K562 (cell line): ENCODE measurements around the gene EPB41L1. TPM values are rescaled to one million over a fixed set of nuclear protein-coding genes. Genes with fewer than 3 reads are reported as not detected.

ENCODE experiments used
- ARID3B ChIP-seq: fragments of 250-450 bp; sonication (Bioruptor Pico); IDR thresholded peaks from 2 replicates; pipeline ENCODE4 v1.4.0; 2020; ENCODE audit warnings: borderline replicate concordance
- CEBPB ChIP-seq: fragments of 450-650 bp; IDR thresholded peaks from 2 replicates; pipeline ENCODE4 v1.6.1; 2016; ENCODE audit warnings: missing genetic modification characterization, missing compliant biosample characterization
- CHD4 ChIP-seq: fragments of 200-600 bp; sonication (generic); IDR thresholded peaks from 3 replicates; pipeline ENCODE4 v1.6.1; 2012; ENCODE audit warnings: low read depth, mild to moderate bottlenecking, mixed read lengths, low read length, inconsistent platforms; ENCODE audit not compliant: insufficient read depth, insufficient replicate concordance, poor library complexity, severe bottlenecking
- FOXK1 ChIP-seq: sonication (generic); formaldehyde crosslinking; IDR thresholded peaks from 2 replicates; pipeline ENCODE4 v1.8.0; 2022; ENCODE audit warnings: missing genetic modification reagents, mild to moderate bottlenecking, borderline replicate concordance
- HEY1 ChIP-seq: fragments of 250-450 bp; sonication (Bioruptor Pico); IDR thresholded peaks from 2 replicates; pipeline ENCODE4 v1.5.0; 2020; ENCODE audit warnings: mild to moderate bottlenecking, moderate library complexity, borderline replicate concordance
- HMGN3 ChIP-seq: IDR thresholded peaks from 2 replicates; pipeline ENCODE4 v1.6.1; 2011; ENCODE audit warnings: borderline replicate concordance, low read depth, mild to moderate bottlenecking, mixed read lengths, low read length; ENCODE audit not compliant: insufficient read length; ENCODE audit errors: extremely low read depth
- IRF1 ChIP-seq: sonication (generic); formaldehyde crosslinking; IDR thresholded peaks from 2 replicates; pipeline ENCODE4 v1.8.0; 2022; ENCODE audit warnings: missing genetic modification reagents, mild to moderate bottlenecking, borderline replicate concordance
- KDM1A ChIP-seq, 2 experiments: fragments of 450-650 bp; IDR thresholded peaks; 2 replicates each; pipeline ENCODE4 v1.6.1; 2016; ENCODE audit warnings: mild to moderate bottlenecking in 2 of 2
- PHF20 ChIP-seq: fragments of 450-650 bp; IDR thresholded peaks from 2 replicates; pipeline ENCODE4 v1.6.1; 2018; ENCODE audit not compliant: partially characterized antibody
- PTBP1 ChIP-seq: fragments of 200-400 bp; formaldehyde crosslinking; IDR thresholded peaks from 2 replicates; pipeline ENCODE4 v1.6.1; 2017; ENCODE audit warnings: low read depth, low read length
- PTTG1 ChIP-seq: fragments of 450-650 bp; IDR thresholded peaks from 2 replicates; pipeline ENCODE4 v1.6.1; 2016; ENCODE audit warnings: low read depth, mild to moderate bottlenecking, missing genetic modification characterization, missing compliant biosample characterization
- RCOR1 ChIP-seq, 2 experiments: IDR thresholded peaks; 2 replicates each; pipeline ENCODE4 v1.6.1; 2012; ENCODE audit warnings: low read depth in 2 of 2, low read length in 2 of 2, borderline replicate concordance in 1 of 2, improper control_type of control experiment in 1 of 2
- STAT5B ChIP-seq: fragments of 250-450 bp; sonication (Bioruptor Pico); IDR thresholded peaks from 2 replicates; pipeline ENCODE4 v1.8.0; 2021; ENCODE audit warnings: mild to moderate bottlenecking, inconsistent platforms
- TAL1 ChIP-seq: fragments of 450-650 bp; IDR thresholded peaks from 2 replicates; pipeline ENCODE4 v1.6.1; 2016; ENCODE audit warnings: mild to moderate bottlenecking
- THRB ChIP-seq: fragments of 450-650 bp; formaldehyde crosslinking; conservative IDR thresholded peaks from 2 replicates; pipeline ENCODE4 v1.4.0; 2022; ENCODE audit warnings: mild to moderate bottlenecking, missing genetic modification characterization
- YY1 ChIP-seq, 3 experiments: IDR thresholded peaks; 2 replicates each; pipeline ENCODE4 v1.6.1; 2011; ENCODE audit warnings: low read length in 2 of 3, mild to moderate bottlenecking in 2 of 3, moderate library complexity in 2 of 3, borderline replicate concordance in 1 of 3, control low read depth in 1 of 3, low read depth in 1 of 3; ENCODE audit not compliant: insufficient read depth in 3 of 3, insufficient replicate concordance in 2 of 3, control insufficient read depth in 1 of 3, insufficient read length in 1 of 3; ENCODE audit errors: extremely low read depth in 1 of 3
- ZFP91 ChIP-seq: sonication (generic); formaldehyde crosslinking; IDR thresholded peaks from 2 replicates; pipeline ENCODE4 v1.8.0; 2022; ENCODE audit warnings: mild to moderate bottlenecking, missing genetic modification reagents
- ZNF764 ChIP-seq: fragments of 250-450 bp; sonication (Bioruptor Pico); IDR thresholded peaks from 2 replicates; pipeline ENCODE4 v1.4.0; 2020; ENCODE audit warnings: low read depth, mild to moderate bottlenecking, moderate library complexity
- ZNF830 ChIP-seq: fragments of 250-450 bp; sonication (Bioruptor Pico); IDR thresholded peaks from 2 replicates; pipeline ENCODE4 v1.5.0; 2021; ENCODE audit warnings: mild to moderate bottlenecking
- polyA plus RNA-seq, 8 experiments: library from polyadenylated mRNA; depleted of rRNA in 4 of 8; stranded (reverse) in 5 of 8; unstranded in 3 of 8; fragments of >200 nt; fragmentation: Nextera tagmentation in 2 of 8; fragmentation: Illumina TruSeq in 1 of 8; extraction: Ambion mirVana in 2 of 8; extraction: Trizol in 1 of 8; gene quantifications; 2 replicates each; pipeline versions ENCODE4 v1.2.1 to v1.2.3, GENCODE V29; 2011 to 2014; ENCODE audit warnings: inconsistent platforms in 1 of 8, missing spikeins in 1 of 8
- total RNA-seq, 7 experiments: library from RNA; depleted of rRNA in 6 of 7; stranded (reverse); fragments of >200 nt in 6 of 7; fragmentation: Illumina TruSeq in 2 of 7; extraction: Trizol in 2 of 7; gene quantifications; 2 replicates each; pipeline versions ENCODE4 v1.2.1 to v1.2.3, GENCODE V29; 2011 to 2021; ENCODE audit warnings: low replicate concordance in 1 of 7

EPB41L1 gene
- total and polyA plus RNA-seq, 9 of the 15 experiments (the other 6 are each of a cell fraction or from before 2014, with no cell fraction given), result 0.11 to 4.3 (median 1.3) TPM

- TF ChIP-seq YY1 (IDR thresholded peaks at IDR 0.05; ENCODE audit: borderline replicate concordance in 1 of 3, control insufficient read depth in 1 of 3, extremely low read depth in 1 of 3, insufficient read depth in 3 of 3, insufficient read length in 1 of 3, insufficient replicate concordance in 2 of 3, low read depth in 1 of 3, low read length in 2 of 3), result no peak
- TF ChIP-seq ZNF830 (CRISPR knock-in tag), result no peak
- TF ChIP-seq STAT5B, result no peak
- TF ChIP-seq ZNF764, result no peak
- TF ChIP-seq FOXK1 (CRISPR knock-in tag), result 0 out of 2 replicates have a peak, but pooled peaks have one; percentile 19
- TF ChIP-seq RCOR1 (IDR thresholded peaks at IDR 0.05; ENCODE audit: borderline replicate concordance in 1 of 2, low read depth in 2 of 2, low read length in 2 of 2), result peak in 1 of 2 experiments; percentile 23; a peak in 2 of 4 replicates
- TF ChIP-seq PTTG1 (tag), result no peak
- TF ChIP-seq ZFP91 (CRISPR knock-in tag), result 0 out of 2 replicates have a peak, but pooled peaks have one; percentile 36
- TF ChIP-seq PTBP1, result peak; percentile 91
- TF ChIP-seq IRF1 (CRISPR knock-in tag), result no peak
- TF ChIP-seq HMGN3, result no peak
- peak; percentile 82 for TF ChIP-seq CHD4
- peak; percentile 59 for TF ChIP-seq CEBPB (tag)
- TF ChIP-seq ARID3B (CRISPR knock-in tag), result no peak
- TF ChIP-seq TAL1, result no peak
- peak; percentile 74 to 90 for TF ChIP-seq KDM1A (IDR thresholded peaks at IDR 0.05)
- no peak for TF ChIP-seq HEY1 (CRISPR knock-in tag)
- no peak for TF ChIP-seq THRB
- no peak for TF ChIP-seq PHF20
These were observed 32.3 kb upstream of the EPB41L1 start (continued) for GRCh38 chr20:36121981-36122930.
